H1 (cell line): ENCODE results near the gene SHROOM2. TPM values are rescaled to one million over a fixed set of nuclear protein-coding genes. Genes with fewer than 3 reads are reported as not detected.

Source experiments
- CTCF ChIA-PET: fragments of 300-600 bp; sonication (Branson Sonifier 250); formaldehyde crosslinking; loops from one replicate; lab custom pipeline; 2021; ENCODE audit not compliant: partially characterized antibody; lab: Charles Lee
- POLR2A ChIA-PET: fragments of 300-600 bp; sonication (Branson Sonifier 250); formaldehyde crosslinking; loops from one replicate; lab custom pipeline; 2021; ENCODE audit warnings: inconsistent platforms; ENCODE audit not compliant: partially characterized antibody; lab: Charles Lee
- DNase-seq, 2 experiments: peaks; one replicate each; pipeline versions ENCODE4 v3.0.0 to v3.0.0-alpha.2; 2010 to 2022; ENCODE audit warnings: low spot score in 2 of 2, low read depth in 1 of 2, mixed read lengths in 1 of 2
- FAIRE-seq: peaks from 2 replicates; lab custom pipeline; 2011; peaks lifted over from hg19 to GRCh38; lab: Jason Lieb, UNC
- H2AFZ ChIP-seq: 2 replicates; pipeline ENCODE4 v1.8.1; 2012; ENCODE audit warnings: low read length, inconsistent platforms
- H2AK5ac ChIP-seq: 2 replicates; pipeline ENCODE4 v1.6.1; 2013; ENCODE audit warnings: low read depth, low read length
- H2BK120ac ChIP-seq: replicated peaks from 2 replicates; pipeline ENCODE3; 2013; ENCODE audit warnings: low read depth, low read length, inconsistent platforms
- H2BK12ac ChIP-seq: 2 replicates; pipeline ENCODE4 v1.6.1; 2013; ENCODE audit warnings: low read depth, low read length
- H2BK15ac ChIP-seq: 2 replicates; pipeline ENCODE4 v1.6.1; 2013; ENCODE audit warnings: low read length
- H2BK20ac ChIP-seq: 2 replicates; pipeline ENCODE4 v1.6.1; 2013; ENCODE audit warnings: low read length
- H2BK5ac ChIP-seq: 2 replicates; pipeline ENCODE4 v1.6.1; 2013; ENCODE audit warnings: low read depth, low read length
- H3K14ac ChIP-seq: 2 replicates; pipeline ENCODE4 v1.6.1; 2013; ENCODE audit warnings: inconsistent platforms; ENCODE audit not compliant: insufficient read length
- H3K18ac ChIP-seq: 2 replicates; pipeline ENCODE4 v1.6.1; 2013; ENCODE audit warnings: low read length; ENCODE audit errors: extremely low read depth
- H3K23ac ChIP-seq: 2 replicates; pipeline ENCODE4 v1.6.1; 2013; ENCODE audit warnings: inconsistent platforms; ENCODE audit not compliant: insufficient read length
- H3K23me2 ChIP-seq: 2 replicates; pipeline ENCODE4 v1.6.1; 2013; ENCODE audit warnings: low read depth, low read length
- H3K27ac ChIP-seq: 2 replicates; pipeline ENCODE4 v1.6.1; 2011; ENCODE audit warnings: low read depth, low read length, inconsistent platforms
- H3K27me3 ChIP-seq, 4 experiments: replicated peaks in 1 of 4; 1 replicate in 1 of 4; 2 replicates in 3 of 4; pipeline versions ENCODE4 v1.6.1 to v1.8.1; 2011 to 2013; ENCODE audit warnings: low read length in 3 of 4, mild to moderate bottlenecking in 3 of 4, inconsistent platforms in 2 of 4, mixed read lengths in 2 of 4, moderate library complexity in 1 of 4; ENCODE audit not compliant: control insufficient read depth in 3 of 4, insufficient read depth in 3 of 4; ENCODE audit errors: extremely low read depth in 1 of 4
- H3K36me3 ChIP-seq, 4 experiments: 2 replicates each; pipeline versions ENCODE4 v1.6.1 to v1.8.1; 2011 to 2013; ENCODE audit warnings: mild to moderate bottlenecking in 4 of 4, low read length in 3 of 4, moderate library complexity in 2 of 4, control low read depth in 1 of 4, inconsistent platforms in 1 of 4; ENCODE audit not compliant: insufficient read depth in 4 of 4, control insufficient read depth in 2 of 4
- H3K4ac ChIP-seq: replicated peaks from 2 replicates; pipeline ENCODE3; 2013; ENCODE audit warnings: low read length, low read depth, mixed read lengths, inconsistent platforms; ENCODE audit not compliant: insufficient read length
- H3K4me1 ChIP-seq, 4 experiments: replicated peaks in 1 of 4; 1 replicate in 1 of 4; 2 replicates in 3 of 4; pipeline versions ENCODE4 v1.6.1 to v1.8.1; 2011 to 2013; ENCODE audit warnings: low read length in 3 of 4, inconsistent platforms in 2 of 4, mixed read lengths in 1 of 4; ENCODE audit not compliant: insufficient read depth in 4 of 4, control insufficient read depth in 3 of 4
- H3K4me2 ChIP-seq, 2 experiments: 2 replicates each; pipeline versions ENCODE4 v1.6.1 to v1.8.1; 2011 to 2013; ENCODE audit warnings: low read depth in 2 of 2, low read length in 2 of 2, control low read depth in 1 of 2, inconsistent platforms in 1 of 2, mild to moderate bottlenecking in 1 of 2; ENCODE audit not compliant: insufficient read depth in 1 of 2
- H3K4me3 ChIP-seq, 4 experiments: fragments of 200-600, 300-600 bp in 1 of 4; sonication (generic), shearing (Covaris generic), sonication (Bioruptor Twin) in 1 of 4; 2 replicates each; pipeline versions ENCODE4 v1.5.1 to v1.8.1; 2011 to 2016; ENCODE audit warnings: low read length in 4 of 4, low read depth in 3 of 4, control low read depth in 2 of 4, inconsistent platforms in 2 of 4, mild to moderate bottlenecking in 2 of 4, mixed read lengths in 1 of 4, moderate library complexity in 1 of 4; ENCODE audit not compliant: insufficient read depth in 2 of 4; ENCODE audit errors: extremely low read depth in 1 of 4
- H3K56ac ChIP-seq: replicated peaks from 2 replicates; pipeline ENCODE3; 2013; ENCODE audit warnings: low read depth, mild to moderate bottlenecking, mixed read lengths, low read length, inconsistent platforms; ENCODE audit not compliant: insufficient read length
- H3K79me1 ChIP-seq: 2 replicates; pipeline ENCODE4 v1.6.1; 2013; ENCODE audit warnings: low read depth, low read length, control low read depth
- H3K79me2 ChIP-seq, 2 experiments: 2 replicates each; pipeline versions ENCODE4 v1.6.1 to v1.8.1; 2012 to 2013; ENCODE audit warnings: low read length in 2 of 2, mild to moderate bottlenecking in 2 of 2, inconsistent platforms in 1 of 2; ENCODE audit not compliant: insufficient read depth in 2 of 2, control insufficient read depth in 1 of 2
- H3K9ac ChIP-seq, 4 experiments: replicated peaks in 1 of 4; 1 replicate in 1 of 4; 2 replicates in 3 of 4; pipeline versions ENCODE4 v1.6.1 to v1.8.1; 2011 to 2013; ENCODE audit warnings: low read depth in 3 of 4, low read length in 3 of 4, control low read depth in 2 of 4, mild to moderate bottlenecking in 2 of 4, moderate library complexity in 2 of 4, inconsistent platforms in 1 of 4; ENCODE audit errors: extremely low read depth in 1 of 4
- H3K9me3 ChIP-seq, 2 experiments: 2 replicates each; pipeline versions ENCODE4 v1.6.1 to v1.8.1; 2012 to 2013; ENCODE audit warnings: mild to moderate bottlenecking in 2 of 2, moderate library complexity in 2 of 2, control low read depth in 1 of 2, inconsistent platforms in 1 of 2, low read depth in 1 of 2, low read length in 1 of 2, mixed read lengths in 1 of 2; ENCODE audit not compliant: insufficient read depth in 2 of 2
- H4K20me1 ChIP-seq, 2 experiments: replicated peaks in 1 of 2; 2 replicates each; pipeline versions ENCODE3 to v1.8.1; 2011 to 2013; ENCODE audit warnings: inconsistent platforms in 2 of 2, low read length in 2 of 2, mild to moderate bottlenecking in 1 of 2; ENCODE audit not compliant: insufficient read depth in 2 of 2, control insufficient read depth in 1 of 2
- H4K5ac ChIP-seq: 2 replicates; pipeline ENCODE4 v1.6.1; 2013; ENCODE audit warnings: low read length, low read depth, mixed read lengths, inconsistent platforms; ENCODE audit not compliant: insufficient read length
- H4K8ac ChIP-seq: 2 replicates; pipeline ENCODE4 v1.8.0; 2013; ENCODE audit warnings: mild to moderate bottlenecking, moderate library complexity, low read length, inconsistent platforms; ENCODE audit not compliant: insufficient read depth; ENCODE audit errors: extremely low read depth
- H4K91ac ChIP-seq: replicated peaks from 2 replicates; pipeline ENCODE3; 2013; ENCODE audit warnings: low read length, mixed read lengths, inconsistent platforms; ENCODE audit not compliant: insufficient read length
- GABPA ChIP-seq: IDR thresholded peaks from 2 replicates; pipeline ENCODE4 v1.6.1; 2011; ENCODE audit warnings: mild to moderate bottlenecking, low read length, moderate library complexity, borderline replicate concordance; ENCODE audit not compliant: insufficient read depth
- WGBS, 2 experiments: shearing (Covaris generic) in 1 of 2; methylation state at CpG; one replicate each; pipeline versions ENCODE4 v1.1.6 to v1.1.7; 2013 to 2015; ENCODE audit warnings: low lambda C conversion rate in 2 of 2, mixed read lengths in 2 of 2, inconsistent platforms in 1 of 2, low coverage in 1 of 2, missing lambda C conversion rate in 1 of 2; ENCODE audit not compliant: insufficient replicate concordance in 2 of 2, insufficient coverage in 1 of 2, insufficient read length in 1 of 2; ENCODE audit errors: extremely low coverage in 1 of 2, missing lambda C conversion rate in 1 of 2; 5-methylcytosine and 5-hydroxymethylcytosine counted together
- polyA plus RNA-seq, 7 experiments: library from polyadenylated mRNA; depleted of rRNA in 3 of 7; stranded (reverse) in 5 of 7; unstranded in 2 of 7; fragments of >200 nt in 5 of 7; fragments of 200-250 nt in 2 of 7; gene quantifications; 1 replicate in 5 of 7; 2 replicates in 1 of 7; 4 replicates in 1 of 7; pipeline versions ENCODE4 v1.2.1 to v1.2.3, GENCODE V29; 2011 to 2013; ENCODE audit warnings: missing spikeins in 2 of 7, mixed read lengths in 2 of 7
- total RNA-seq: library from RNA; stranded (reverse); fragmentation: NEBNext Ultra II Directional; extraction: Animal tissue kit (Norgen Biotek cat#: 25700); gene quantifications from 2 replicates; pipeline ENCODE4 v1.2.1, GENCODE V29; 2021

Gene SHROOM2
- total and polyA plus RNA-seq, 2 of the 8 experiments (the other 6 are each of a cell fraction or from before 2014, with no cell fraction given): 3.4 to 14.2 TPM

DNA sequence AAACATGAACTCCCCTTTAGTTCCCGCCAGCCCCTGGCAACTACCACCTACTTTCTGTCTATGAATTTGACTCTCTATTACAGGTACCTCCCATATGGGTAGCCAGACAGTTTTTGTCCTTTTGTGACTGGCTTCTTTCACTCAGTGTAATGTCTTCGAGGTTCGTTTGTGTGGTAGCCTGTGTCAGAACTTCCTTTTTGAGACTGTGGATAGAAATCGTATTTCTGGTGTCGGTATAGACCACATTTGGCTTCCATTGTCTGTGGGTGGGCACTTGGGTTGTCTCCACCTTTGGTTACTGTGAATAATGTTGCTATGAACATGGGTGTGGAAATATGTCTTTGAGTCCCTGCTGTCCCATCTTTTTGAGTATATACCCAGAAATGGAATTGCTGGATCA lies 175.5 kb downstream of the SHROOM2 start:
- no peak overlapping the region for H3K14ac ChIP-seq
- no peak overlapping the region for H3K27ac ChIP-seq
- no peak overlapping the region for H3K18ac ChIP-seq
- no peak overlapping the region for H4K91ac ChIP-seq
- no peak overlapping the region for H2BK5ac ChIP-seq
- no peak overlapping the region for H3K9ac ChIP-seq
- no peak overlapping the region for H3K4me3 ChIP-seq
- H3K4me1 ChIP-seq: no peaks in the 10 kb centered on the region
- H2AK5ac ChIP-seq: no peak overlapping the region
- no peak overlapping the region for H4K8ac ChIP-seq
- no peaks in the 10 kb centered on the region for H3K79me1 ChIP-seq
- no peak overlapping the region for H3K23ac ChIP-seq
- no peak overlapping the region for H3K4me2 ChIP-seq
- no peak overlapping the region for H2AFZ ChIP-seq
- no peaks in the 10 kb centered on the region for H3K27me3 ChIP-seq
- no peak overlapping the region for H3K56ac ChIP-seq
- ChIA-PET POLR2A (no interaction called here), CTCF (interaction anchor here (0.7 kb wide), 1 partner anchor 88 kb away, joined by 3 read pairs; no protein-coding TSS in a partner anchor)
- no peaks in the 10 kb centered on the region for H3K23me2 ChIP-seq
- H2BK12ac ChIP-seq: no peak overlapping the region
- no peaks in the 10 kb centered on the region for H3K79me2 ChIP-seq
- no peak for FAIRE-seq
- no peak overlapping the region for H2BK120ac ChIP-seq
- H3K36me3 ChIP-seq: no peaks in the 10 kb centered on the region
- H3K4ac ChIP-seq: no peak overlapping the region
- TF ChIP-seq GABPA: no peak
- TF ChIP-seq, all 59 proteins: peak for 0
- Histone ChIP-seq H2BK20ac (no peak overlapping the region), H4K20me1 (no peaks in the 10 kb centered on the region), H4K5ac (no peak overlapping the region), H3K9me3 (no peaks in the 10 kb centered on the region), H2BK15ac (no peak overlapping the region)
- DNase-seq: no peak
- WGBS, 2 experiments: 93% methylated on average over 5 of the region's 5 CpGs; no CpG with 5 or more reads in 1 of the 2 experiments
